ENCODE data around the gene MYH6.

The MYH6 gene

DNA sequence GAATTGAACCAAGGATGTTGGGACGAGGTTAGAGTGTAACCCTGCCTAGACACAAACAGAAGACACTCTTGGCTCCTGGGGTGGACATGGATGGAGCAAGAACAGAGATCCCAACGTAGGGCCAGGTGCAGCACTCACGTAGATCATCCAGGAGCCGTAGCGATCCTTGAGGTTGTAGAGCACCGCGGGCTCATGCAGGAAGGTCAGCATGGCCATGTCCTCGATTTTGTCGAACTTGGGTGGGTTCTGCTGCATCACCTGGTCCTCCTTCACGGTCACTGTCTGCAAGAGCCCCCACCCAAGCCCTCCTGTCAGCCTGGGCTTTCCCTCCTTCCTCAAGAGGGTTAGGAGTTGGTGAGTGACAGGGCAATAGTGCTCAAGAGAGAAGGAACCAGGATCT, 24.9 kb upstream of the MYH6 start:
- Histone ChIP-seq H2AFZ (ENCODE audit: low read length) (no peak overlapping the region), H3K4me1 (ENCODE audit: insufficient read depth, low read length, severe bottlenecking) (no peaks in the 10 kb centered on the region), H3K4me2 (ENCODE audit: low read length) (no peak overlapping the region), H3K36me3 (ENCODE audit: insufficient read depth, low read length) (no peaks in the 10 kb centered on the region), H3K79me2 (ENCODE audit: insufficient read depth, low read length) (no peaks in the 10 kb centered on the region), H4K20me1 (ENCODE audit: insufficient read depth, low read length) (no peaks in the 10 kb centered on the region), H3K9ac (ENCODE audit: low read length) (no peak overlapping the region), H3K9me2 (ENCODE audit: low read depth, low read length) (no peaks in the 10 kb centered on the region), H3F3A (ENCODE audit: insufficient read depth, low read length) (no peaks in the 10 kb centered on the region), H3K9me3 (ENCODE audit: low read length) (no peaks in the 10 kb centered on the region), H3K27me3 (ENCODE audit: insufficient read depth, low read length) (0 out of 2 replicates have a peak, but pooled peaks cover 4% of the 10 kb centered on the region), H3K4me3 (ENCODE audit: low read depth, low read length, poor library complexity, severe bottlenecking) (no peak overlapping the region), H3K27ac (ENCODE audit: low read depth, low read length, poor library complexity, severe bottlenecking) (no peak overlapping the region)
- TF ChIP-seq, protein P1, sequence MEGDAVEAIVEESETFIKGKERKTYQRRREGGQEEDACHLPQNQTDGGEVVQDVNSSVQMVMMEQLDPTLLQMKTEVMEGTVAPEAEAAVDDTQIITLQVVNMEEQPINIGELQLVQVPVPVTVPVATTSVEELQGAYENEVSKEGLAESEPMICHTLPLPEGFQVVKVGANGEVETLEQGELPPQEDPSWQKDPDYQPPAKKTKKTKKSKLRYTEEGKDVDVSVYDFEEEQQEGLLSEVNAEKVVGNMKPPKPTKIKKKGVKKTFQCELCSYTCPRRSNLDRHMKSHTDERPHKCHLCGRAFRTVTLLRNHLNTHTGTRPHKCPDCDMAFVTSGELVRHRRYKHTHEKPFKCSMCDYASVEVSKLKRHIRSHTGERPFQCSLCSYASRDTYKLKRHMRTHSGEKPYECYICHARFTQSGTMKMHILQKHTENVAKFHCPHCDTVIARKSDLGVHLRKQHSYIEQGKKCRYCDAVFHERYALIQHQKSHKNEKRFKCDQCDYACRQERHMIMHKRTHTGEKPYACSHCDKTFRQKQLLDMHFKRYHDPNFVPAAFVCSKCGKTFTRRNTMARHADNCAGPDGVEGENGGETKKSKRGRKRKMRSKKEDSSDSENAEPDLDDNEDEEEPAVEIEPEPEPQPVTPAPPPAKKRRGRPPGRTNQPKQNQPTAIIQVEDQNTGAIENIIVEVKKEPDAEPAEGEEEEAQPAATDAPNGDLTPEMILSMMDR (IDR thresholded peaks at IDR 0.05; ENCODE audit: low read length) = no peak
- TF ChIP-seq EZH2 (IDR thresholded peaks at IDR 0.05; ENCODE audit: borderline replicate concordance, low read length) = no peak

DNA sequence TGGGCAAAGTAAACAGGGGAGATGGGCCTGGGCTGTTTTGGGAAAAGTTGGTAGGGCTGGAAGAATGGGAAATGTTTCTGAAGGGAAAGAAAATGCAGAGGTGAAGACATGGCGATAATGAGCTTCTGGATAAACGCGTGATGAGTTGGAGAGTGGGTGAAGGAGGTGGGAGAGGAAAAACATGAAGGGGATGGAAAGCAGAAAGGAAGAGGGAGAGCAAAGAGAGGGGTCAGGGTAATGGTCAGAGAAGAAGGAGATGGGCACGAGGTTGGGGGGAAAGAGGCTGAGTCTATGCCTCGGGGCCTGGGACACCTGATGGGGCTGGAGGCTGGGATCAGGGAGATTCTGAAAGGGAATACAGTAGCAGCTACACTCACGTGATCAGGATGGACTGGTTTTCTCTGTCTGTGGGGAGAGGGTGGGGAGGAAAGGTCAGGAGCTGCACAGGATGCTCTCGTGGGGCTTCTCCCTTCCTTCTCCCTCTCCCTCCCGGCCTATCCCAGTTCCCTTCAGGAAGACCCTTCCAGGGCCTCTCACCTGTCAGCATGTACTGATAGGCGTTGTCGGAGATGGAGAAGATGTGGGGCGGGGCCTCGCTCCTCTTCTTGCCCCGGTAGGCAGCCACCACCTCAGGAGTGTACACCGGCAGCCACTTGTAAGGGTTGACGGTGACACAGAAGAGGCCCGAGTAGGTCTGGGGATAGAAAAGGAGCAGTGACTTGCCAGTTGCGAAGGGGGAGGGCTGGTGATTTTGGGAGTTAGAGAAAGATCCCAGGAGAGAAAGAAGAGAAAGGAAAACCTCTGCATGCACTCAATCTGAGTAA, 24.2 kb upstream of the MYH6 start:
- Histone ChIP-seq H3K4me1 (ENCODE audit: insufficient read depth, low read length, severe bottlenecking) (no peaks in the 10 kb centered on the region), H3K9ac (ENCODE audit: low read length) (no peak overlapping the region), H3K36me3 (ENCODE audit: insufficient read depth, low read length) (no peaks in the 10 kb centered on the region), H3K9me2 (ENCODE audit: low read depth, low read length) (no peaks in the 10 kb centered on the region), H3F3A (ENCODE audit: insufficient read depth, low read length) (no peaks in the 10 kb centered on the region), H2AFZ (ENCODE audit: low read length) (no peak overlapping the region), H3K27ac (ENCODE audit: low read depth, low read length, poor library complexity, severe bottlenecking) (no peak overlapping the region), H4K20me1 (ENCODE audit: insufficient read depth, low read length) (no peaks in the 10 kb centered on the region), H3K4me3 (ENCODE audit: low read depth, low read length, poor library complexity, severe bottlenecking) (no peak overlapping the region), H3K4me2 (ENCODE audit: low read length) (no peak overlapping the region), H3K9me3 (ENCODE audit: low read length) (no peaks in the 10 kb centered on the region), H3K79me2 (ENCODE audit: insufficient read depth, low read length) (no peaks in the 10 kb centered on the region), H3K27me3 (ENCODE audit: insufficient read depth, low read length) (0 out of 2 replicates have a peak, but pooled peaks cover 4% of the 10 kb centered on the region)
- TF ChIP-seq, protein P1 (IDR thresholded peaks at IDR 0.05; ENCODE audit: low read length) = no peak
- TF ChIP-seq EZH2 (IDR thresholded peaks at IDR 0.05; ENCODE audit: borderline replicate concordance, low read length) = no peak

DNA sequence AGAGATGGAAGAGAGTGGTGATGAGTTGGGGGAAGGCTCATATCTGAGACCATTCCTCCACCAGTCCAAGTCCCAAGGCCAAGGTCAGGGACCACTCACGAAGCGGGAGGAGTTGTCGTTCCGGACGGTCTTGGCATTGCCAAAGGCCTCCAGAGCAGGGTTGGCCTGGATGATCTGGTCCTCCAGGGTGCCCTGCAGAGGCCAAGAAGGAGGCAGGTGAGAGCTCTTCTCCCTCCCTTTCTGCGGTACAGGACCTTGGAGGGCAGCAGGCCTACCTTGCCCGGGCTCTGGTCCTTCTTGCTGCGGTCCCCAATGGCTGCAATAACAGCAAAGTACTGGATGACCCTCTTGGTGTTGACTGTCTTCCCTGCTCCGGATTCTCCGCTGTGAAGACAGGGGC, 23.4 kb upstream of the MYH6 start:
- Histone ChIP-seq H3K4me2 (ENCODE audit: low read length) (no peak overlapping the region), H3K4me3 (ENCODE audit: low read depth, low read length, poor library complexity, severe bottlenecking) (no peak overlapping the region), H2AFZ (ENCODE audit: low read length) (no peak overlapping the region), H3K27me3 (ENCODE audit: insufficient read depth, low read length) (0 out of 2 replicates have a peak, but pooled peaks cover 4% of the 10 kb centered on the region), H3K9me3 (ENCODE audit: low read length) (no peaks in the 10 kb centered on the region), H3K9ac (ENCODE audit: low read length) (no peak overlapping the region), H3F3A (ENCODE audit: insufficient read depth, low read length) (no peaks in the 10 kb centered on the region), H3K9me2 (ENCODE audit: low read depth, low read length) (no peaks in the 10 kb centered on the region), H3K4me1 (ENCODE audit: insufficient read depth, low read length, severe bottlenecking) (no peaks in the 10 kb centered on the region), H3K79me2 (ENCODE audit: insufficient read depth, low read length) (no peaks in the 10 kb centered on the region), H4K20me1 (ENCODE audit: insufficient read depth, low read length) (no peaks in the 10 kb centered on the region), H3K36me3 (ENCODE audit: insufficient read depth, low read length) (no peaks in the 10 kb centered on the region), H3K27ac (ENCODE audit: low read depth, low read length, poor library complexity, severe bottlenecking) (no peak overlapping the region)
- TF ChIP-seq, protein P1 (IDR thresholded peaks at IDR 0.05; ENCODE audit: low read length) = no peak
- no peak for TF ChIP-seq EZH2 (IDR thresholded peaks at IDR 0.05; ENCODE audit: borderline replicate concordance, low read length)
